Adrenal gland (tissue), 12 donors: Measurements from ENCODE around the gene VENTX. TPM values are rescaled to one million over a fixed set of nuclear protein-coding genes. Genes with fewer than 3 reads are reported as not detected.

Experiments used
- DNase-seq, 7 donors: peaks; one replicate each; pipeline ENCODE4 v3.0.0-alpha.2; 2019 to 2020
- H3K27ac ChIP-seq, 5 donors: fragments of 200-600 bp; sonication (generic) in 4 of 5; 1 replicate in 3 of 5; 2 replicates in 2 of 5; pipeline versions ENCODE4 v1.5.1 to v1.8.0; 2016 to 2020; ENCODE audit warnings: mild to moderate bottlenecking in 1 of 5
- H3K27me3 ChIP-seq: fragments of 200-600 bp; 2 replicates; pipeline ENCODE4 v1.8.0; 2021
- H3K36me3 ChIP-seq, 2 donors: fragments of 200-600 bp; replicated peaks in 1 of 2; 1 replicate in 1 of 2; 2 replicates in 1 of 2; pipeline versions ENCODE4 v1.5.1 to v1.8.0; 2018 to 2022
- H3K4me1 ChIP-seq, 2 donors: fragments of 200-600 bp; replicated peaks in 1 of 2; 1 replicate in 1 of 2; 2 replicates in 1 of 2; pipeline versions ENCODE4 v1.5.1 to v1.8.0; 2018 to 2021
- H3K4me3 ChIP-seq, 4 donors: fragments of 200-600 bp; sonication (generic) in 3 of 4; one replicate each; pipeline ENCODE4 v1.5.1; 2016 to 2018
- H3K9me3 ChIP-seq, 3 donors: fragments of 200-600 bp; sonication (generic) in 1 of 3; replicated peaks in 1 of 3; 1 replicate in 2 of 3; 2 replicates in 1 of 3; pipeline versions ENCODE4 v1.5.1 to v1.8.0; 2016 to 2021
- POLR2A ChIP-seq, 2 donors: fragments of 450-650 bp; IDR thresholded peaks; one replicate each; pipeline ENCODE4 v1.6.1; 2017; ENCODE audit warnings: antibody characterized with exemption in 2 of 2, mild to moderate bottlenecking in 2 of 2, moderate library complexity in 1 of 2
- WGBS, 4 donors: extraction: QIAGEN DNeasy Blood & Tissue Kit in 2 of 4; methylation state at CpG; one replicate each; pipeline versions ENCODE4 v1.1.5 to v1.1.7; 2013 to 2017; 5-methylcytosine and 5-hydroxymethylcytosine counted together
- intact Hi-C, 2 donors: fragments of 100-400 bp; cut with DNase I; formaldehyde crosslinking; loops; one replicate each; pipeline versions ENCODE4 v1.14.1 to v1.15.0; 2022 to 2023
- polyA plus RNA-seq, 3 donors: library from polyadenylated mRNA; stranded (reverse); fragments of 200-250 nt in 2 of 3; fragments of 350-450 nt in 1 of 3; fragmentation: Illumina TruSeq in 1 of 3; extraction: RNeasy Lipid Tissue Mini Kit (QIAGEN cat#74804) in 1 of 3; gene quantifications; one replicate each; pipeline ENCODE4 v1.2.3, GENCODE V29; 2013 to 2014
- total RNA-seq, 9 donors: library from RNA; depleted of rRNA in 4 of 9; stranded (reverse); fragments of >200 nt in 4 of 9; fragments of 120-200 nt in 1 of 9; fragmentation: NEBNext Ultra II Directional in 1 of 9; extraction: Animal tissue kit (Norgen Biotek cat#: 25700) in 1 of 9; gene quantifications; one replicate each; pipeline versions ENCODE4 v1.1.0 to v1.2.4, GENCODE V29; 2013 to 2023
- TF ChIP-seq, protein P1 (sequence below), 6 experiments: fragments of 450-650 bp in 4 of 6; fragments of 200-600 bp in 2 of 6; sonication (generic) in 1 of 6; IDR thresholded peaks; 1 replicate in 5 of 6; 2 replicates in 1 of 6; pipeline versions ENCODE4 v1.5.1 to v1.8.0; 2016 to 2021; ENCODE audit warnings: antibody characterized with exemption in 6 of 6, mild to moderate bottlenecking in 2 of 6, moderate library complexity in 1 of 6
- donor health status: healthy with polysubstance abuse.
- donor health status: Bipolar disorder and iron deficiency.
- donor health status: DM: yes; HTN: yes; CAD: no.
- donor health status: DM: no; HTN: no; CAD: no.
- donor health status: DM: no; HTN: no; CAD: no.
- donor health status: DM: yes; HTN: yes; CAD: no.

VENTX gene
- total and polyA plus RNA-seq, 12 donors, result 0.06 to 4.4 (median 1.4) TPM

DNA sequence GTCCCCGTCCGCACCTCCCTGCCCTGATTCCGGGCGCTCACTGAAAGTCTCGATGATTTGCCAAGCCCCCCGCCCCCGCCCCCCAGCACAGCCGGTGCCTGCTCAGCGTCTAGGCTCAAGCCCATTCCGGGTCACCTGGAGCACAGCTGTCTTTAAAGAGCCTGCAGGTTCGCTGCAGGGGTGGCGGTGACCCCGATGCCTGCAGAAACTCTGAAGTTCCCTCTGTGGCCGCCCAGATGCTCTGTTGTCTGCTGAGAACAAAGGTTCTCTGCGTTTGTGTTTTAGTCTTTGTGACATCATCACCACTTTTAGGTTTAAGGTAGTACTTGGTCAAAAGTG is 780 bp downstream of the VENTX start:
- TF ChIP-seq, protein P1, sequence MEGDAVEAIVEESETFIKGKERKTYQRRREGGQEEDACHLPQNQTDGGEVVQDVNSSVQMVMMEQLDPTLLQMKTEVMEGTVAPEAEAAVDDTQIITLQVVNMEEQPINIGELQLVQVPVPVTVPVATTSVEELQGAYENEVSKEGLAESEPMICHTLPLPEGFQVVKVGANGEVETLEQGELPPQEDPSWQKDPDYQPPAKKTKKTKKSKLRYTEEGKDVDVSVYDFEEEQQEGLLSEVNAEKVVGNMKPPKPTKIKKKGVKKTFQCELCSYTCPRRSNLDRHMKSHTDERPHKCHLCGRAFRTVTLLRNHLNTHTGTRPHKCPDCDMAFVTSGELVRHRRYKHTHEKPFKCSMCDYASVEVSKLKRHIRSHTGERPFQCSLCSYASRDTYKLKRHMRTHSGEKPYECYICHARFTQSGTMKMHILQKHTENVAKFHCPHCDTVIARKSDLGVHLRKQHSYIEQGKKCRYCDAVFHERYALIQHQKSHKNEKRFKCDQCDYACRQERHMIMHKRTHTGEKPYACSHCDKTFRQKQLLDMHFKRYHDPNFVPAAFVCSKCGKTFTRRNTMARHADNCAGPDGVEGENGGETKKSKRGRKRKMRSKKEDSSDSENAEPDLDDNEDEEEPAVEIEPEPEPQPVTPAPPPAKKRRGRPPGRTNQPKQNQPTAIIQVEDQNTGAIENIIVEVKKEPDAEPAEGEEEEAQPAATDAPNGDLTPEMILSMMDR (IDR thresholded peaks at IDR 0.05), result no peak
- TF ChIP-seq POLR2A (IDR thresholded peaks at IDR 0.05), result no peak
- Histone ChIP-seq H3K9me3 (no peaks in the 10 kb centered on the region), H3K27ac (no peak overlapping the region), H3K4me1 (peaks cover 0 to 8% of the 10 kb centered on the region in 2 donors), H3K27me3 (peaks cover 45% of the 10 kb centered on the region), H3K4me3 (no peak overlapping the region), H3K36me3 (no peaks in the 10 kb centered on the region)
- WGBS, 4 donors, result 39 to 67% (median 53%) methylated on average over 15 of the region's 15 CpGs
- intact Hi-C loops, result loop anchor here in 1 of 2 donors (10.0 kb wide), 1 partner anchor 84 kb away; no protein-coding TSS in a partner anchor
- no peak for DNase-seq

- intact Hi-C loops, result loop anchor here in 1 of 2 donors (10.0 kb wide), 1 partner anchor 85 kb away; no protein-coding TSS in a partner anchor
- 58 to 74% (median 71%) methylated on average over 9 to 15 of the region's 15 CpGs for WGBS, 4 donors
- DNase-seq, result no peak
- Histone ChIP-seq H3K9me3 (no peaks in the 10 kb centered on the region), H3K27me3 (peaks cover 39% of the 10 kb centered on the region), H3K36me3 (no peaks in the 10 kb centered on the region), H3K27ac (no peak overlapping the region), H3K4me3 (no peak overlapping the region), H3K4me1 (peaks cover 0 to 8% of the 10 kb centered on the region in 2 donors)
- TF ChIP-seq, protein P1 (IDR thresholded peaks at IDR 0.05), result no peak
Measured at GRCh38 chr10:133239990-133240389, 2.3 kb downstream of the VENTX start.

DNA sequence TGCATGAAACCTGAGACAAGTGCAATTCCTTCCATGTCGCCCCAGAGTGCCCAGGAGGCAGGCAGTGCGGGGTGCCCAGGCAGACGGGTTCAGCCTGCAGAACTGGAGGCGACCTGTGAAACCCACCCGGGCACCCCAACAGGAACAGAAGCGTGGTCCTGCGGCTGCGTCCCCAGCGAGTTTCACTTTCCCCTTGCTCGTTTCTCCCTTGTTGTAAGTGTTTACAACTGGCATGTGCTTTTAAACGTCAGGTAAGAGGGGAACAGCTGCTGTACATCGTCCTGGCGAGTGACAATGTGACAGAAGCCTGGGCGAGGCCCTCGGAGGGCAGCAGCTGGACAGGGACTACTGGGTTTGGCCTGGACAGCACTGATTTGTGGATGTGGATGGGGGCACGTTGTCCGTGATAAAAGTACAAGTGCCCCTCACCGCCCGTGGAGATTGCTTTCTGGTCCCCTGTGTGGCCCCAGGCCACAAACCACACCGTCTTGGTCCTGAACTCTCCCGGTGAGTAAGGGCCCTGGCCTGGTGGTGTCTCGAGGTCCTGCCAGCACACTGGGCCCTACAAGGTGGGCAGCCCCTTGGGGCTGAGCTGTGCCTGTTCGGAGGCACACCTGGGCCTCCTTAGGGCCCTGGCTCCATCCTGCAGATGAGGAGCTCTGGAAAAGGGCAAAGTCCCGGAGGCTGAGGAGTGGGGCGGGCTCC is 4.0 kb downstream of the VENTX start:
- 76 to 85% (median 77%) methylated on average over 15 to 25 of the region's 25 CpGs for WGBS, 4 donors
- intact Hi-C loops, result no loop called here
- no peaks in the 10 kb centered on the region for H3K36me3 ChIP-seq
- H3K4me1 ChIP-seq, result peaks cover 0 to 4% of the 10 kb centered on the region in 2 donors
- TF ChIP-seq, protein P1 (IDR thresholded peaks at IDR 0.05), result no peak
- TF ChIP-seq POLR2A (IDR thresholded peaks at IDR 0.05), result no peak
- H3K4me3 ChIP-seq, result no peak overlapping the region
- H3K27ac ChIP-seq, result no peak overlapping the region
- peaks cover 23% of the 10 kb centered on the region for H3K27me3 ChIP-seq
- DNase-seq, result no peak
- no peaks in the 10 kb centered on the region for H3K9me3 ChIP-seq

DNA sequence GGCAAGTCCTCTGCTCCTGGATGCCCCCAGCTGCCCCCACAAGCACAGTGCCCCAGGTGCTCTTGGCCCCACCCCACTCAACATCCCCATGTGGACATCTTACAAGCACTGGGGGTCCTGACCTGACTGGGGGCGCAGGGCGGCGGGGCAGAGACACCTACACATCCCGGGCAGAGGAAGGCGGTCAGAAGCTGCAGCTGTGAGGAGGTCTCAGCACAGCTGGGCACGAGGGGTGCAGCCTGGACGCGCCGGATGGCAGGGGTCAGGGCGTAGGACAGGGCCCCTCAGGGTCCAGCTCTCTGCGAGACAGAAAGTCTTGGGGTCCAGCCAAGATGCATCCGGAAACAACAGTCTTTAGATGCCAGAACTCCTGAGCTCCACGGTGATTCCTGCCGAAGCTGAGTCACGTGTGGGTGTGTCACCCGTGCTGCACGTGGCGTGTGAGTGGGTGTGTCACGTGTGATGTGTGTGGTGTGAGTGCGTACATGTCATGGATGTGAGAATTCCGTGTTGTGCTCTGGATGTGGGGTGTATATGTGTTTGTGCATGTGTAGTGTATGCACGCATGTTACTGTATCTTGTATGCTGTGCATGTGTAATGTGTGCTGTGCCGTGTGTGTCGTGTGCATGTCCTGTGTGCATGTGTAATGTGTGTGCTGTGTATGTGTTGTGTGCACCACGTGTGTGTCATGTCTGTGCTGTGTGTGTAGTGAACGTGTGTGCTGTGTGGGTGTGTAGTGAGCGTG is 5.1 kb downstream of the VENTX start:
- intact Hi-C loops, result no loop called here
- H3K27ac ChIP-seq, result no peak overlapping the region
- peaks cover 12% of the 10 kb centered on the region for H3K27me3 ChIP-seq
- H3K4me3 ChIP-seq, result no peak overlapping the region
- H3K9me3 ChIP-seq, result no peaks in the 10 kb centered on the region
- peaks cover 0 to 3% of the 10 kb centered on the region in 2 donors for H3K4me1 ChIP-seq
- TF ChIP-seq POLR2A (IDR thresholded peaks at IDR 0.05), result no peak
- TF ChIP-seq, protein P1 (IDR thresholded peaks at IDR 0.05), result no peak
- DNase-seq, result peak in 1 of 7 donors; percentile 36
- 65 to 80% (median 72%) methylated on average over 19 to 27 of the region's 27 CpGs for WGBS, 4 donors
- H3K36me3 ChIP-seq, result no peaks in the 10 kb centered on the region
